NB4 (cell line): ENCODE data around the gene MYO1B.

Experiments used
- DNase-seq: peaks from one replicate; pipeline ENCODE4 v3.0.0; 2010; ENCODE audit warnings: low read depth
- H3K4me3 ChIP-seq: one replicate; pipeline ENCODE4 v1.5.1; 2011; ENCODE audit warnings: mild to moderate bottlenecking, low read depth, low read length, moderate library complexity
- CTCF ChIP-seq: IDR thresholded peaks from one replicate; pipeline ENCODE4 v1.5.1; 2012; ENCODE audit warnings: low read depth, low read length
- MAX ChIP-seq: IDR thresholded peaks from 2 replicates; pipeline ENCODE4 v1.6.1; 2011; ENCODE audit warnings: low read depth, low read length
- MYC ChIP-seq: IDR thresholded peaks from 2 replicates; pipeline ENCODE4 v1.6.1; 2011; ENCODE audit warnings: low read depth, low read length
- POLR2A ChIP-seq: IDR thresholded peaks from 2 replicates; pipeline ENCODE4 v1.6.1; 2011; ENCODE audit warnings: mild to moderate bottlenecking; ENCODE audit not compliant: insufficient read length; ENCODE audit errors: extremely low read depth

Gene MYO1B

GRCh38 chr2:191226196-191226595 lies 19.0 kb upstream of the MYO1B start:
- DNase-seq = no peak
- no peak overlapping the region for H3K4me3 ChIP-seq
- TF ChIP-seq CTCF (no peak), POLR2A (no peak), MAX (no peak), MYC (no peak)

- DNase-seq = peak; percentile 49
- TF ChIP-seq MYC (no peak), POLR2A (no peak), CTCF (no peak), MAX (no peak)
- H3K4me3 ChIP-seq = no peak overlapping the region
Measured at GRCh38 chr2:191228333-191228732, 16.9 kb upstream of the MYO1B start.

GRCh38 chr2:191228861-191229260 lies 16.3 kb upstream of the MYO1B start:
- DNase-seq = no peak
- no peak for TF ChIP-seq MYC
- TF ChIP-seq MAX = no peak
- no peak for TF ChIP-seq POLR2A
- no peak for TF ChIP-seq CTCF
- no peak overlapping the region for H3K4me3 ChIP-seq

- no peak for DNase-seq
- TF ChIP-seq POLR2A = no peak
- TF ChIP-seq CTCF = no peak
- TF ChIP-seq MYC = no peak
- no peak for TF ChIP-seq MAX
- H3K4me3 ChIP-seq = no peak overlapping the region
Measured at GRCh38 chr2:191230174-191230573, 15.0 kb upstream of the MYO1B start.

GRCh38 chr2:191231995-191232394 lies 13.2 kb upstream of the MYO1B start:
- TF ChIP-seq MYC (no peak), CTCF (no peak), POLR2A (no peak), MAX (no peak)
- H3K4me3 ChIP-seq = no peak overlapping the region
- DNase-seq = no peak

- TF ChIP-seq CTCF (no peak), MYC (no peak), POLR2A (no peak), MAX (no peak)
- no peak overlapping the region for H3K4me3 ChIP-seq
- no peak for DNase-seq
Measured at GRCh38 chr2:191233533-191233932, 11.7 kb upstream of the MYO1B start.
